Lower lobe of right lung (tissue), 2 donors: ENCODE results near the gene SETD3. TPM values are rescaled to one million over a fixed set of nuclear protein-coding genes. Genes with fewer than 3 reads are reported as not detected.

ENCODE experiments used
- ATAC-seq, 2 donors: fragments of 200-7000 bp; cut with Tn5 transposase; one replicate each; pipeline ENCODE4 v1.9.1; 2020 to 2022; ENCODE audit warnings: mild to moderate bottlenecking in 2 of 2, moderate library complexity in 2 of 2
- DNase-seq: peaks from one replicate; pipeline ENCODE4 v3.0.0-alpha.2; 2020
- H3K27ac ChIP-seq: fragments of 200-600 bp; one replicate; pipeline ENCODE4 v1.8.0; 2022
- H3K27me3 ChIP-seq: fragments of 200-600 bp; one replicate; pipeline ENCODE4 v1.8.0; 2022; ENCODE audit warnings: low read depth
- H3K36me3 ChIP-seq: fragments of 200-600 bp; one replicate; pipeline ENCODE4 v1.8.0; 2022; ENCODE audit warnings: mild to moderate bottlenecking
- H3K4me1 ChIP-seq: fragments of 200-600 bp; one replicate; pipeline ENCODE4 v1.8.0; 2022
- H3K4me3 ChIP-seq: fragments of 200-600 bp; one replicate; pipeline ENCODE4 v1.8.0; 2022; ENCODE audit warnings: mild to moderate bottlenecking
- H3K9me3 ChIP-seq: fragments of 200-600 bp; one replicate; pipeline ENCODE4 v1.8.0; 2022
- CTCF ChIP-seq: fragments of 200-600 bp; IDR thresholded peaks from one replicate; pipeline ENCODE4 v1.8.0; 2022; ENCODE audit warnings: antibody characterized with exemption, mild to moderate bottlenecking
- intact Hi-C: fragments of 100-400 bp; cut with DNase I; formaldehyde crosslinking; loops from one replicate; pipeline ENCODE4 v1.11.0; 2022
- total RNA-seq: library from RNA; stranded (reverse); fragmentation: NEBNext Ultra II Directional; extraction: Animal tissue kit (Norgen Biotek cat#: 25700); gene quantifications from one replicate; pipeline ENCODE4 v1.2.1, GENCODE V29; 2021
- donor health status: DM: no; HTN: yes; CAD: no; lungs with severe emphysema.

The SETD3 gene
- total RNA-seq, 1 donor from 2014 or later: 78.7 TPM

- DNase-seq: no peak
- Histone ChIP-seq H3K27me3 (no peaks in the 10 kb centered on the region), H3K9me3 (no peaks in the 10 kb centered on the region), H3K36me3 (no peaks in the 10 kb centered on the region), H3K4me3 (no peak overlapping the region), H3K27ac (no peak overlapping the region), H3K4me1 (peaks cover 25% of the 10 kb centered on the region)
- no peak for TF ChIP-seq CTCF
- intact Hi-C loops: no loop called here
- ATAC-seq: no peak
Observed at GRCh38 chr14:99473458-99473857, 7.2 kb downstream of the SETD3 start.

GRCh38 chr14:99472937-99473336 lies 7.7 kb downstream of the SETD3 start:
- no peak for TF ChIP-seq CTCF
- Histone ChIP-seq H3K27ac (no peak overlapping the region), H3K4me1 (peaks cover 23% of the 10 kb centered on the region), H3K9me3 (no peaks in the 10 kb centered on the region), H3K36me3 (no peaks in the 10 kb centered on the region), H3K27me3 (no peaks in the 10 kb centered on the region), H3K4me3 (no peak overlapping the region)
- intact Hi-C loops: no loop called here
- no peak for ATAC-seq
- no peak for DNase-seq

GRCh38 chr14:99471731-99472130 lies 8.9 kb downstream of the SETD3 start:
- ATAC-seq: no peak
- TF ChIP-seq CTCF: no peak
- Histone ChIP-seq H3K9me3 (no peaks in the 10 kb centered on the region), H3K27ac (no peak overlapping the region), H3K4me1 (peaks cover 27% of the 10 kb centered on the region), H3K4me3 (no peak overlapping the region), H3K27me3 (no peaks in the 10 kb centered on the region), H3K36me3 (no peaks in the 10 kb centered on the region)
- intact Hi-C loops: no loop called here
- DNase-seq: no peak

- no peak overlapping the region for H3K4me3 ChIP-seq
- DNase-seq: no peak
- no peak for ATAC-seq
- TF ChIP-seq CTCF: no peak
- peaks cover 20% of the 10 kb centered on the region for H3K36me3 ChIP-seq
- no peak overlapping the region for H3K27ac ChIP-seq
- H3K27me3 ChIP-seq: no peaks in the 10 kb centered on the region
- H3K9me3 ChIP-seq: no peaks in the 10 kb centered on the region
- peaks cover 13% of the 10 kb centered on the region for H3K4me1 ChIP-seq
- intact Hi-C loops: no loop called here
Observed at GRCh38 chr14:99468836-99469592, 11.6 kb downstream of the SETD3 start.

- intact Hi-C loops: no loop called here
- peaks cover 13% of the 10 kb centered on the region for H3K4me1 ChIP-seq
- H3K9me3 ChIP-seq: no peaks in the 10 kb centered on the region
- H3K36me3 ChIP-seq: peaks cover 29% of the 10 kb centered on the region
- DNase-seq (no peak), ATAC-seq (peak; percentile 26 to 60)
- TF ChIP-seq CTCF: no peak
- H3K27ac ChIP-seq: no peak overlapping the region
- no peaks in the 10 kb centered on the region for H3K27me3 ChIP-seq
- no peak overlapping the region for H3K4me3 ChIP-seq
Observed at GRCh38 chr14:99468081-99468480, 12.6 kb downstream of the SETD3 start.
